HG03575 (cell line): ENCODE data around the gene MYOF.

ENCODE experiments used
- ATAC-seq: cut with Tn5 transposase; IDR thresholded peaks from one replicate; pipeline ENCODE4 v1.9.1; 2021; ENCODE audit not compliant: unreplicated experiment, insufficient number of reproducible peaks, low FRiP score; ENCODE audit errors: extremely low read depth

Gene MYOF, protein sequence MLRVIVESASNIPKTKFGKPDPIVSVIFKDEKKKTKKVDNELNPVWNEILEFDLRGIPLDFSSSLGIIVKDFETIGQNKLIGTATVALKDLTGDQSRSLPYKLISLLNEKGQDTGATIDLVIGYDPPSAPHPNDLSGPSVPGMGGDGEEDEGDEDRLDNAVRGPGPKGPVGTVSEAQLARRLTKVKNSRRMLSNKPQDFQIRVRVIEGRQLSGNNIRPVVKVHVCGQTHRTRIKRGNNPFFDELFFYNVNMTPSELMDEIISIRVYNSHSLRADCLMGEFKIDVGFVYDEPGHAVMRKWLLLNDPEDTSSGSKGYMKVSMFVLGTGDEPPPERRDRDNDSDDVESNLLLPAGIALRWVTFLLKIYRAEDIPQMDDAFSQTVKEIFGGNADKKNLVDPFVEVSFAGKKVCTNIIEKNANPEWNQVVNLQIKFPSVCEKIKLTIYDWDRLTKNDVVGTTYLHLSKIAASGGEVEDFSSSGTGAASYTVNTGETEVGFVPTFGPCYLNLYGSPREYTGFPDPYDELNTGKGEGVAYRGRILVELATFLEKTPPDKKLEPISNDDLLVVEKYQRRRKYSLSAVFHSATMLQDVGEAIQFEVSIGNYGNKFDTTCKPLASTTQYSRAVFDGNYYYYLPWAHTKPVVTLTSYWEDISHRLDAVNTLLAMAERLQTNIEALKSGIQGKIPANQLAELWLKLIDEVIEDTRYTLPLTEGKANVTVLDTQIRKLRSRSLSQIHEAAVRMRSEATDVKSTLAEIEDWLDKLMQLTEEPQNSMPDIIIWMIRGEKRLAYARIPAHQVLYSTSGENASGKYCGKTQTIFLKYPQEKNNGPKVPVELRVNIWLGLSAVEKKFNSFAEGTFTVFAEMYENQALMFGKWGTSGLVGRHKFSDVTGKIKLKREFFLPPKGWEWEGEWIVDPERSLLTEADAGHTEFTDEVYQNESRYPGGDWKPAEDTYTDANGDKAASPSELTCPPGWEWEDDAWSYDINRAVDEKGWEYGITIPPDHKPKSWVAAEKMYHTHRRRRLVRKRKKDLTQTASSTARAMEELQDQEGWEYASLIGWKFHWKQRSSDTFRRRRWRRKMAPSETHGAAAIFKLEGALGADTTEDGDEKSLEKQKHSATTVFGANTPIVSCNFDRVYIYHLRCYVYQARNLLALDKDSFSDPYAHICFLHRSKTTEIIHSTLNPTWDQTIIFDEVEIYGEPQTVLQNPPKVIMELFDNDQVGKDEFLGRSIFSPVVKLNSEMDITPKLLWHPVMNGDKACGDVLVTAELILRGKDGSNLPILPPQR (N-terminal part only)

GRCh38 chr10:93482145-93482834 lies at the start of gene MYOF:
MYOF (minus strand) TSS chr10:93482334; CDS start chr10:93482194, 140 bp downstream.
- ATAC-seq, result no peak

GRCh38 chr10:93518531-93518930 lies 36.4 kb upstream of the MYOF start:
- no peak for ATAC-seq

DNA sequence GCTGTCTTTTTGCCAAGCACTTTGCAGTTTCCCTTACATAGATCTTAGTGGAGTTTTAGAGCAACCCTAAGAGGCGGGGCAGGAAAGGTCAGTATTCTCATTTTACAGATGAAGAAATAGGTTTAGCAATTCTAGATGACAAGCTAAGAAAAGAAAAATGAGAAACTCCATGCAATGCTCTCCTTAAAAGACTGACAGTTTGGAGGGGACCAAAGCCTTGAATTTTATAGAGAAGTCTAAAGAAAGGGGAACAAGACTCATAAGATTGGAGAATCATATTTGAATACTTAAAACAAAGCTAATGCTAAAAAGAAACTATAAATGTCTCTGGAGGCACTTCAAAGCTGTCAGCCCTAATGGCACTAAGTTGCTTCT lies 33.9 kb upstream of the MYOF start:
- ATAC-seq, result no peak

DNA sequence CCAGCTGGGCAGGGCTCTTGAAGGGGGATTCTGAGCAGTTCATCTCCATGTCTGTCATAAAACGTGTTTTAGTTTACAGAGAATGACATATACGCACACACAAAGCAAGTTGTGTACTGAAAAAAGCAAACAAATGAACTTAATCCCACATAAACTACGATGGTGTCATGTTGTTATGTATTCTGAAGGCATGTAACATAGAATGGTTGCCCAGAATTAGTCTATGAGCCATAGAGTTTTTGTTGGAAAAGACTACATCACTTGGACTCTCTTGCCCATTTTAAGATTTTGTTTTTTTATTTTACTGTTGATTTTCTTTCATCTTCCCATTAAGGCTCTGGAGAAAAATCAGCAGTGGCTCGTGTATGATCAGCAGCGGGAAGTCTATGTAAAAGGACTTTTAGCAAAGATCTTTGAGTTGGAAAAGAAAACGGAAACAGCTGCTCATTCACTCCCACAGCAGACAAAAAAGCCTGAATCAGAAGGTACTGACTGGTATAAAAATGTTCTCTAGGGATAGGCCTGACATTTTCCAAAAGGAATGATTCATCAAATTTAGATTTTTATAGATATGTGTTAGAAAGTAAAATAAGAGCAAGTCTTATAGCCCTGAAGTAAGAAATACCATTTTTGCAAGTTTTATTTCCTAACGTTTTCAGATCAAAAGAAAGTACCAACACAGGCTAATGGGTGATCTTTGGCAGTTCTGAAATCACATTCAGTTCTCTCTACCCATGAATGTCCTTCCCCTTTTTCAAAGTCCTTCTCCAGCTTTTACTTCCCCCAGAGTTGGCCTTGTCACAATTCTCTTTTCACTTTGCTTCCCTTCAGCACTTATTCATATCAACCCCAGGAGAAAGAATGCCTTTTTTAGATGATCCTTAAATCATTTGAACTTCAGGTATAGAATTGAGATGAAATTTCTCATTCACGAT lies 33.2 kb upstream of the MYOF start:
- ATAC-seq, result no peak

GRCh38 chr10:93514521-93514920 lies 32.4 kb upstream of the MYOF start:
- no peak for ATAC-seq

DNA sequence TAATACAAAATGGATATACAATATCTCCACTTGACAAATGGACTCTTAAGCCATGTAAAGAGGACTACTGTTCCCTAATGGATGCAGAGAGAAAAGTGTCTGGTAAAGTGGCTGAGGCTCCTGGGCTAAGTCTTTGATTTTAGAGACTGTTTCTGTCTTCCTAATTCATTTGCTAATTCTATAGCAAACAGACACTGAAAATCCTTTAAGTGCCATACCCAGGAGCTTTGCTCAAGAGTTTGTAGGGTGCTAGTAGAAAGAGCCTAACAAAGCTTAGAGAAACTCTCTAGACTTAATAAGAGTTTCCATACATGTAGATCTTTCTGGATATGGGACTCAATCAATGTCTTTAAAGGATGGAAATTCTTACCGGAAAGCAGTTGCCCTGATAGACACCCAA lies 31.0 kb upstream of the MYOF start:
- no peak for ATAC-seq

- no peak for ATAC-seq
These were observed 30.4 kb upstream of the MYOF start for GRCh38 chr10:93512565-93512964.

- ATAC-seq, result no peak
These were observed 27.7 kb upstream of the MYOF start for GRCh38 chr10:93509816-93510215.

DNA sequence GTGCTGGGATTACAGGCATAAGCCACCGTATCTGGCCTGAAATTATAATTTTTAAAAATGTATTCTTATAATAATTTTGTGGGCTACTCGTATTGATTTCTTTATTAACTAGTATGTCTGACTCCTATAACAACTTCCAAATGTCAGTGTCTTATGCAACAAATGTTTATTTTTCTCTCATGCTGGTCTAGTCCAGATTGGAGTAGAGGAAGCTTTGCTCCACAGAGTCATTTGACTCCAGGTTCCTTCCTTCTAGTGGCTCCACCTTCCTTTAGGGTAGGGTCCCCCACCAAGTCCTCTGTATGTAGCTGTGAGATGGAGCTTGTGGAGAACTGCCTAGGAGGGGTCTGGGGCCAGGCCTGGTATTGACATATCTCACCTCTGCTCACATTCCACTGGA lies 22.9 kb upstream of the MYOF start:
- ATAC-seq, result no peak

DNA sequence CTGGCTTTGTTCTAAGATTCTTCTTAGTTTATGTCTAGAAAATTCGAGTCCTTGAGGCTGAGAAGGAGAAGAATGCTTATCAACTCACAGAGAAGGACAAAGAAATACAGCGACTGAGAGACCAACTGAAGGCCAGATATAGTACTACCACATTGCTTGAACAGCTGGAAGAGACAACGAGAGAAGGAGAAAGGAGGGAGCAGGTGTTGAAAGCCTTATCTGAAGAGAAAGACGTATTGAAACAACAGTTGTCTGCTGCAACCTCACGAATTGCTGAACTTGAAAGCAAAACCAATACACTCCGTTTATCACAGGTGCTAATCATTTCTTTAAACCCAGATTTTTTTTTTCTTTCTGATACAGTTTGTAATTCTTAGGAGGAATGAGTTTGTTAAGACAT lies 20.9 kb upstream of the MYOF start:
- no peak for ATAC-seq

DNA sequence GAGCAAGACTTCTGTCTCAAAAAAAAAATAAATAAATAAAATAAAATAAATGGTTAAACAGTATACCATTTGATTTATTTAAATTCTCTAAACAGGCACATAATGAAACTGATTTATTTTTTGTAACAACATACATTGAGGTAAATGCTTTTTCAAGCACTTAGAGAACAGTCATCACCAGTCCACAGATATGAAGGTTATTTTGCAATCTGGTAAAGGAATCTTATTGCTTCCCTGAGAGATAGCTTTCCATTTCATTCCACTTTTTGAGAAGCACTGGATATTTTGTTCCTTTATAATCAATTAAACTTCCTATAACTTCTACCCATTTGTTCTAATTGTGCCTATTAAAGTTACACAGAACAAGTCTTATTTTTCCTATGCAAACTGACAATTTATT lies 19.5 kb upstream of the MYOF start:
- ATAC-seq, result no peak

DNA sequence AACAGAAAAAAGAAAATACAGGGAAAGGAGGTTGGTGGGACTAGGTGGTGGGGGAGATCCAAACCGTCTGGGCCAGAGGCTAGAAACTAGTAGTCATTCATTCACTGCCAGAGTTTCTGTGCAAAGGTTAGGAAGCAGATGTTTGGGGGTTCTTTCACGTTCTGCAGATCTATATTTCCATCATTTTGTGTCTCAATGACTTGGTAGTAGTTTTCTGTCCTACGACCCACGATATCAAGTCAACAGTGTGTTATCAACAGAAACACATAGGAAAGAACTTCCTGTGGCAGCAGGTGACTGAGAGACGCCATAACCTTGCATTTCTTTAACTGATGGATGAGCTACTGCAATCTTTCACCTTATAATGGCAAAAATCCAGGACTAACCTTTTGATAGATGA lies 16.0 kb upstream of the MYOF start:
- ATAC-seq, result no peak

- peak; percentile 90 for ATAC-seq
These were observed 14.3 kb upstream of the MYOF start, which contains the start of gene CEP55 for GRCh38 chr10:93496322-93497041. CEP55 (plus strand) TSS chr10:93496612; CDS start chr10:93500052, 3,440 bp downstream.

DNA sequence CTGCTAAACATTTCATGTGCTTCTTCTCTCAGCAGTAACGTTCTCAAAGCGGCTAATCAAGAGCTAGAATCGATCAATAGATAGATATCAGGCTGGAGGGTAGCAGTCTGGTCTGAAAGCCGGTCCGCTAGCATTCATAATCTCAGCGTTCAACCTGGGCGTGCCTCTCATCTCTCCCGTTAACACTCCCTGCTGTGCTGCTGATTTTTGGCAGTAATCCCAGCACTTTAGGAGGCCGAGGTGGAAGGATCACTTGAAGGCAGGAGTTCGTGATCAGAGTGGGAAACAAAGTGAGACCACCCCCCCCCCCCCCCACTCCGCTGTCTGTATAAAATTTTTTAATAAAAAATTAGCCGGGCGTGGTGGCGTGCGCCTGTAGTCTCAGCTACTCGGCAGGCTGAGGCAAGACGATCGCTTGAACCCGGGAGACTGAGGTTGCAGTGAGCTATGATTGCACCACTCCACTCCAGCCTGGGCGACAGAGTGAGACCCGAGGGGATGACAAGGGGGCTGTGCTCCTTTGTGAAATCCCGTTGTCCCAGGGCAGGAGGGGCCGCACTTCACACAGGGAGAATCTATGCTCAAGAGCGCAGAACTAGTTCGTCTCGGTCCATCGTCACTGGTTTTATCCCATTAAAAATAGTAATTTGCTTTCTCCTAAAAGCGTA lies 13.7 kb upstream of the MYOF start:
- no peak for ATAC-seq

GRCh38 chr10:93494494-93494893 lies 12.4 kb upstream of the MYOF start:
- ATAC-seq, result no peak

GRCh38 chr10:93493162-93493561 lies 11.0 kb upstream of the MYOF start:
- no peak for ATAC-seq
